Astrocyte (in vitro differentiated cells and primary cell): ENCODE data around the gene ZFAND2B. TPM values are rescaled to one million over a fixed set of nuclear protein-coding genes. Genes with fewer than 3 reads are reported as not detected.

Source experiments
- DNase-seq: peaks from one replicate; pipeline ENCODE4 v3.0.0-alpha.2; 2010; ENCODE audit warnings: low read depth
- FAIRE-seq: peaks from 2 replicates; lab custom pipeline; 2011; peaks lifted over from hg19 to GRCh38; lab: Jason Lieb, UNC
- H2AFZ ChIP-seq: 2 replicates; pipeline ENCODE4 v1.6.0; 2012; ENCODE audit warnings: low read depth, low read length, inconsistent platforms
- H3K27ac ChIP-seq: 2 replicates; pipeline ENCODE4 v1.5.1; 2011; ENCODE audit warnings: low read depth, low read length, inconsistent platforms
- H3K27me3 ChIP-seq: 2 replicates; pipeline ENCODE4 v1.6.0; 2011; ENCODE audit warnings: low read length, inconsistent platforms; ENCODE audit not compliant: insufficient read depth
- H3K36me3 ChIP-seq: 2 replicates; pipeline ENCODE4 v1.5.1; 2011; ENCODE audit warnings: low read length, inconsistent platforms; ENCODE audit not compliant: insufficient read depth
- H3K4me1 ChIP-seq: 2 replicates; pipeline ENCODE4 v1.5.1; 2011; ENCODE audit warnings: low read length, inconsistent platforms; ENCODE audit not compliant: insufficient read depth
- H3K4me2 ChIP-seq: 2 replicates; pipeline ENCODE4 v1.6.0; 2012; ENCODE audit warnings: low read length, inconsistent platforms
- H3K4me3 ChIP-seq: 2 replicates; pipeline ENCODE4 v1.5.1; 2011; ENCODE audit warnings: low read depth, mild to moderate bottlenecking, low read length, inconsistent platforms; ENCODE audit not compliant: insufficient read depth
- H3K79me2 ChIP-seq: 2 replicates; pipeline ENCODE4 v1.6.0; 2012; ENCODE audit warnings: mild to moderate bottlenecking, low read length, inconsistent platforms; ENCODE audit not compliant: insufficient read depth
- H3K9ac ChIP-seq: 2 replicates; pipeline ENCODE4 v1.6.0; 2012; ENCODE audit warnings: mild to moderate bottlenecking, low read length, inconsistent platforms
- H3K9me3 ChIP-seq: 2 replicates; pipeline ENCODE4 v1.5.1; 2012; ENCODE audit warnings: low read depth, mild to moderate bottlenecking, low read length, inconsistent platforms; ENCODE audit not compliant: insufficient read depth
- H4K20me1 ChIP-seq: 2 replicates; pipeline ENCODE4 v1.6.0; 2012; ENCODE audit warnings: low read length, inconsistent platforms; ENCODE audit not compliant: insufficient read depth
- H3K27ac Mint-ChIP-seq: one replicate; pipeline ENCODE4 v1.8.0; 2021; ENCODE audit warnings: mild to moderate bottlenecking, mixed read lengths; ENCODE audit not compliant: unreplicated experiment
- H3K27me3 Mint-ChIP-seq: one replicate; pipeline ENCODE4 v1.8.0; 2021; ENCODE audit warnings: low read depth, mixed read lengths; ENCODE audit not compliant: unreplicated experiment
- H3K36me3 Mint-ChIP-seq: one replicate; pipeline ENCODE4 v1.8.0; 2021; ENCODE audit warnings: low read depth, mixed read lengths; ENCODE audit not compliant: unreplicated experiment
- H3K4me1 Mint-ChIP-seq: one replicate; pipeline ENCODE4 v1.8.0; 2021; ENCODE audit warnings: low read depth, mixed read lengths; ENCODE audit not compliant: unreplicated experiment
- H3K4me3 Mint-ChIP-seq: one replicate; pipeline ENCODE4 v1.8.0; 2021; ENCODE audit warnings: mild to moderate bottlenecking, moderate library complexity, mixed read lengths; ENCODE audit not compliant: unreplicated experiment
- H3K9me3 Mint-ChIP-seq: one replicate; pipeline ENCODE4 v1.8.0; 2021; ENCODE audit warnings: mild to moderate bottlenecking, mixed read lengths; ENCODE audit not compliant: unreplicated experiment
- EZH2 ChIP-seq: IDR thresholded peaks from 2 replicates; pipeline ENCODE4 v1.6.1; 2012; ENCODE audit warnings: mild to moderate bottlenecking, low read length, inconsistent platforms; ENCODE audit not compliant: insufficient read depth
- total RNA-seq: library from RNA; stranded (reverse); gene quantifications from 2 replicates; pipeline ENCODE4 v1.2.1, GENCODE V29; 2021
- TF ChIP-seq, protein P1 (sequence below): IDR thresholded peaks from 2 replicates; pipeline ENCODE4 v1.5.1; 2011; ENCODE audit warnings: low read depth, mild to moderate bottlenecking, inconsistent platforms, low read length, moderate library complexity; ENCODE audit not compliant: insufficient read depth

Gene ZFAND2B
- total RNA-seq, 1 donor from 2014 or later = 24.0 TPM

DNA sequence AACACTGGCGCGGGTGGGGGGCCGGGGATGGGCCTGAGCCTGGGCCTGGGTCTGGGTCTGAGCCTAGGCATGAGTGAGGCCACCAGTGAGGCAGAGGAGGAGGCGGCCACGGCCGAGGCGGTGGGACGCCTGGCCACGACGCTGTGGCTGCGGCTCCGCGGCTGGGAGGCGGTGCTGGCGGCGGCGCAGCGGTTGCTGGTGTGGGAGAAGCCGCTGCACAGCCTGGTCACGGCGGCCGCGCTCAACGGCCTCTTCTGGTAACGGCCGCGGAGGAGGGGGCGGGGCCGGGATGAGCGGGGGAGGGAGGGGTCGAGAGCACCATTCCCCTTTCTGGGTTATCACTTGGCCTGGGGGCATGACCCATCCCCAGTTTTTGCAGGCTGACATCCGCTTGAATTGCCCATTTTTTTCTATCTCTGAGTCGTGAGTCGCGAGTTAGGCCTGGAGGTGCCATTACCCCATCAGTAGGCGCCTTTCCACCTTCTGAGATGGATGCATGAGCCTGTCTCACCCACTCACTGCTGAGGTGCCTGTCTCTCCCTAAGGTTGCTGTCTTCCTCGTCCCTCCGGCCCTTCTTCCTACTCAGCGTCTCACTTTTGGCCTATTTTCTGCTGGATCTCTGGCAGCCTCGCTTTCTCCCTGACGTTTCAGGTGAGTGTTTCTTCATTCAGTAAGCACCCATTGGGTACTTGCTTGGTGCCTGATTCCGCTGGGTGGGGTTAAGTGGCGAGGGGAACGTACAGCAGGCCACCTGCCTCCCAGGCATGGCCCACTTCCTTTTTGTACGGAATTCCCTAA lies 28.0 kb upstream of the ZFAND2B start:
- H3K79me2 ChIP-seq = peaks cover 43% of the 10 kb centered on the region
- Mint-ChIP-seq H3K36me3 (peaks cover 18% of the 10 kb centered on the region), H3K9me3 (peaks cover 1% of the 10 kb centered on the region)

GRCh38 chr2:219179601-219180465 lies 26.7 kb upstream of the ZFAND2B start:
- Mint-ChIP-seq H3K4me3 (peak overlapping the region; percentile 95), H3K36me3 (peaks cover 16% of the 10 kb centered on the region), H3K27me3 (no peaks in the 10 kb centered on the region), H3K9me3 (peaks cover 1% of the 10 kb centered on the region), H3K4me1 (peaks cover 9% of the 10 kb centered on the region), H3K27ac (no peak overlapping the region)
- Histone ChIP-seq H3K27me3 (no peaks in the 10 kb centered on the region), H3K79me2 (peaks cover 39% of the 10 kb centered on the region), H3K27ac (no peak overlapping the region), H3K4me2 (peak overlapping the region; percentile 96), H3K36me3 (peaks cover 25% of the 10 kb centered on the region), H3K4me3 (no peak overlapping the region), H2AFZ (no peak overlapping the region), H3K9ac (no peak overlapping the region), H3K4me1 (peaks cover 23% of the 10 kb centered on the region), H3K9me3 (no peaks in the 10 kb centered on the region), H4K20me1 (peaks cover 34% of the 10 kb centered on the region)
- TF ChIP-seq, protein P1, sequence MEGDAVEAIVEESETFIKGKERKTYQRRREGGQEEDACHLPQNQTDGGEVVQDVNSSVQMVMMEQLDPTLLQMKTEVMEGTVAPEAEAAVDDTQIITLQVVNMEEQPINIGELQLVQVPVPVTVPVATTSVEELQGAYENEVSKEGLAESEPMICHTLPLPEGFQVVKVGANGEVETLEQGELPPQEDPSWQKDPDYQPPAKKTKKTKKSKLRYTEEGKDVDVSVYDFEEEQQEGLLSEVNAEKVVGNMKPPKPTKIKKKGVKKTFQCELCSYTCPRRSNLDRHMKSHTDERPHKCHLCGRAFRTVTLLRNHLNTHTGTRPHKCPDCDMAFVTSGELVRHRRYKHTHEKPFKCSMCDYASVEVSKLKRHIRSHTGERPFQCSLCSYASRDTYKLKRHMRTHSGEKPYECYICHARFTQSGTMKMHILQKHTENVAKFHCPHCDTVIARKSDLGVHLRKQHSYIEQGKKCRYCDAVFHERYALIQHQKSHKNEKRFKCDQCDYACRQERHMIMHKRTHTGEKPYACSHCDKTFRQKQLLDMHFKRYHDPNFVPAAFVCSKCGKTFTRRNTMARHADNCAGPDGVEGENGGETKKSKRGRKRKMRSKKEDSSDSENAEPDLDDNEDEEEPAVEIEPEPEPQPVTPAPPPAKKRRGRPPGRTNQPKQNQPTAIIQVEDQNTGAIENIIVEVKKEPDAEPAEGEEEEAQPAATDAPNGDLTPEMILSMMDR = no peak
- TF ChIP-seq EZH2 = no peak
- FAIRE-seq (no peak), DNase-seq (no peak)

More for the DNA sequence above, 28.0 kb upstream of the ZFAND2B start:
- Histone ChIP-seq H2AFZ (peak overlapping the region; percentile 78), H3K4me1 (peaks cover 23% of the 10 kb centered on the region), H3K4me3 (peak overlapping the region; percentile 71), H3K4me2 (peak overlapping the region; percentile 96), H3K9me3 (no peaks in the 10 kb centered on the region), H4K20me1 (peaks cover 36% of the 10 kb centered on the region), H3K36me3 (peaks cover 22% of the 10 kb centered on the region), H3K27me3 (no peaks in the 10 kb centered on the region), H3K9ac (peak overlapping the region; percentile 87), H3K27ac (peak overlapping the region; percentile 94)
- FAIRE-seq (no peak), DNase-seq (peak; percentile 7)
- peaks cover 14% of the 10 kb centered on the region for H3K4me1 Mint-ChIP-seq
- peak overlapping the region; percentile 95 for H3K4me3 Mint-ChIP-seq
- H3K27ac Mint-ChIP-seq = no peak overlapping the region
- no peak for TF ChIP-seq EZH2
- TF ChIP-seq, protein P1 = no peak
- H3K27me3 Mint-ChIP-seq = no peaks in the 10 kb centered on the region
